ENCODE data around the gene DPF1.

GRCh38 chr19:38210458-38210987, 13.5 kb downstream of the DPF1 start:
- no peak for TF ChIP-seq CTCF (conservative IDR thresholded peaks at IDR 0.05)
- no peak for TF ChIP-seq ZFX (IDR thresholded peaks at IDR 0.05)

All from C4-2B (cell line).